Parathyroid adenoma (tissue), 2 donors: ENCODE measurements around the gene RAB10.
"Not testable (repeated sequence)": the region's sequence is repeated elsewhere in the genome, so short reads cannot be mapped to it uniquely, and the experiment has no call there.

Experiments
- H2AFZ ChIP-seq: fragments of 300-600 bp; sonication (generic); one replicate; pipeline ENCODE4 v1.7.0; 2017; ENCODE audit warnings: antibody characterized with exemption, mild to moderate bottlenecking
- H3K27ac ChIP-seq: fragments of 300-600 bp; sonication (generic); one replicate; pipeline ENCODE4 v1.7.0; 2017
- H3K27me3 ChIP-seq: fragments of 300-600 bp; sonication (generic); one replicate; pipeline ENCODE4 v1.7.0; 2017; ENCODE audit warnings: low read length; ENCODE audit not compliant: control insufficient read depth, insufficient read depth
- H3K36me3 ChIP-seq: fragments of 300-600 bp; sonication (generic); one replicate; pipeline ENCODE4 v1.7.0; 2017; ENCODE audit warnings: low read length; ENCODE audit not compliant: control insufficient read depth, insufficient read depth
- H3K4me1 ChIP-seq: fragments of 300-600 bp; sonication (generic); one replicate; pipeline ENCODE4 v1.7.0; 2017; ENCODE audit warnings: control low read depth
- H3K4me2 ChIP-seq: fragments of 300-600 bp; sonication (generic); one replicate; pipeline ENCODE4 v1.7.0; 2017; ENCODE audit warnings: low read length
- H3K4me3 ChIP-seq: fragments of 300-600 bp; sonication (generic); one replicate; pipeline ENCODE4 v1.7.0; 2017; ENCODE audit warnings: low read depth, low read length
- H3K79me2 ChIP-seq: fragments of 300-600 bp; sonication (generic); one replicate; pipeline ENCODE4 v1.7.0; 2017; ENCODE audit warnings: control low read depth
- H3K9ac ChIP-seq: fragments of 300-600 bp; sonication (generic); one replicate; pipeline ENCODE4 v1.7.0; 2017; ENCODE audit warnings: mild to moderate bottlenecking
- H3K9me3 ChIP-seq: fragments of 300-600 bp; sonication (generic); one replicate; pipeline ENCODE4 v1.7.0; 2017; ENCODE audit warnings: low read length; ENCODE audit not compliant: control insufficient read depth
- TF ChIP-seq, protein P1 (sequence below): fragments of 300-600 bp; sonication (generic); IDR thresholded peaks from one replicate; pipeline ENCODE4 v1.7.0; 2017; ENCODE audit warnings: antibody characterized with exemption, mild to moderate bottlenecking
- donor health status: primary hyperparathyroidism.

Gene RAB10

DNA sequence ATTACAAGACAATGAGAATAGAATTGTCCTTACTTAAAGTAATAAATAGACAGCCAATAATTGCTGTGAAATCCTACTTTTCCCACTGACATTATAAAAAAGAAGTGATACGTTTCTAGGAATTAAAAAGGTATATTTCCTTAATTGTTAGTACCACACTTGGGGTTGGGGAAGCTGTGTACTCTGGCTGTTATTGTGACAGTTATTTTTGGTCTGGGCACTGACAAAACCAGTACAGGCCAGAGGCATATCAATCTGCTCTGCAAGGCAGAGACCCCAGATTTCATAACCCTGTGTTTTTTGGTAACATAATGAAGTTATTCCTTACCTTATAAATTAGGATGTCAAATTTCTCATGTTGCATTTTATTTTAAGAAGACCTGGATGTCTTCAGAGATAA, 66.5 kb downstream of the RAB10 start:
- no peak overlapping the region for H3K4me2 ChIP-seq
- TF ChIP-seq, protein P1, sequence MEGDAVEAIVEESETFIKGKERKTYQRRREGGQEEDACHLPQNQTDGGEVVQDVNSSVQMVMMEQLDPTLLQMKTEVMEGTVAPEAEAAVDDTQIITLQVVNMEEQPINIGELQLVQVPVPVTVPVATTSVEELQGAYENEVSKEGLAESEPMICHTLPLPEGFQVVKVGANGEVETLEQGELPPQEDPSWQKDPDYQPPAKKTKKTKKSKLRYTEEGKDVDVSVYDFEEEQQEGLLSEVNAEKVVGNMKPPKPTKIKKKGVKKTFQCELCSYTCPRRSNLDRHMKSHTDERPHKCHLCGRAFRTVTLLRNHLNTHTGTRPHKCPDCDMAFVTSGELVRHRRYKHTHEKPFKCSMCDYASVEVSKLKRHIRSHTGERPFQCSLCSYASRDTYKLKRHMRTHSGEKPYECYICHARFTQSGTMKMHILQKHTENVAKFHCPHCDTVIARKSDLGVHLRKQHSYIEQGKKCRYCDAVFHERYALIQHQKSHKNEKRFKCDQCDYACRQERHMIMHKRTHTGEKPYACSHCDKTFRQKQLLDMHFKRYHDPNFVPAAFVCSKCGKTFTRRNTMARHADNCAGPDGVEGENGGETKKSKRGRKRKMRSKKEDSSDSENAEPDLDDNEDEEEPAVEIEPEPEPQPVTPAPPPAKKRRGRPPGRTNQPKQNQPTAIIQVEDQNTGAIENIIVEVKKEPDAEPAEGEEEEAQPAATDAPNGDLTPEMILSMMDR: no peak
- no peaks in the 10 kb centered on the region for H3K9me3 ChIP-seq
- H2AFZ ChIP-seq: no peak overlapping the region
- no peaks in the 10 kb centered on the region for H3K36me3 ChIP-seq
- no peak overlapping the region for H3K9ac ChIP-seq
- H3K79me2 ChIP-seq: peaks cover 66% of the 10 kb centered on the region
- no peak overlapping the region for H3K4me3 ChIP-seq
- peaks cover 12% of the 10 kb centered on the region for H3K4me1 ChIP-seq
- no peaks in the 10 kb centered on the region for H3K27me3 ChIP-seq
- no peak overlapping the region for H3K27ac ChIP-seq

DNA sequence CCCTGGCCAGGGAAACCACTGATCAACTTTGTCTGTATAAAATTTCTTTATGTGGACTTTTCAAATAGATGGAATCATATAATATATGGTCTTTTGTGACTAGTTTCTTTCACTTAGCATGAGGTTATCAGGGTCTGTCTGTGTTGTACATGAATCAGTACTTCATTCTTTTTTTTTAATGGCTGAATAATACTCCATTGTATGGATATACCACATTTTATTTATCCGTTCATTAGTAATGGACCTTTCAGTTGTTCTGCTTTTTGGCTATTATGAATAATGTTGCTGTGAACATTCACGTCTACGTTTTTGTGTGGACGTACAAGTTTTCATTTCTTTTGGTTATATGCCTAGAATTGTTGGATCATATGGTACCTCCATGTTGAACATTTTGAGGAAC, 69.9 kb downstream of the RAB10 start:
- Histone ChIP-seq H3K9me3 (no peaks in the 10 kb centered on the region), H3K9ac (no peak overlapping the region), H3K4me3 (no peak overlapping the region), H3K27ac (no peak overlapping the region), H3K27me3 (no peaks in the 10 kb centered on the region), H3K4me1 (peaks cover 7% of the 10 kb centered on the region), H3K79me2 (peaks cover 67% of the 10 kb centered on the region), H2AFZ (no peak overlapping the region), H3K36me3 (no peaks in the 10 kb centered on the region), H3K4me2 (no peak overlapping the region)
- TF ChIP-seq, protein P1: no peak

DNA sequence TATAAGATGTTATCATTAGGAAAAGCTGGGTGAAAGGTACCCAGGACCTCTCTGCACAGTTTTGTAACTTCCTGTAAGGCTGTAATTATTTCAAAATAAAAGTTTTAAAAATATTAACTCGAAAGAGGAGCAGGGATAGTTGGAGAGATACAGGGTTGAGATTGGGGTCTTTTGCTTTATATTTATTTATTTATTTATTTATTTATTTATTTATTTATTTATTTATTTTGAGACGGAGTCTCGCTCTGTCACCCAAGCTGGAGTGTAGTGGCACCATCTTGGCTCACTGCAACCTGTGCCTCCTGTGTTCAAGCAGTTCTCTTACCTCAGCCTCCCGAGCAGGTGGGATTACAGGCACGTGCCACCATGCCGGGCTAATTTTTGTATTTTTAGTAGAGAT, 74.8 kb downstream of the RAB10 start:
- not testable (repeated sequence) for H3K4me1 ChIP-seq, H3K9me3 ChIP-seq, H3K4me2 ChIP-seq, H3K36me3 ChIP-seq, H3K27me3 ChIP-seq, H2AFZ ChIP-seq, H3K4me3 ChIP-seq, H3K27ac ChIP-seq, H3K9ac ChIP-seq
- H3K79me2 ChIP-seq: peaks cover 62% of the 10 kb centered on the region

DNA sequence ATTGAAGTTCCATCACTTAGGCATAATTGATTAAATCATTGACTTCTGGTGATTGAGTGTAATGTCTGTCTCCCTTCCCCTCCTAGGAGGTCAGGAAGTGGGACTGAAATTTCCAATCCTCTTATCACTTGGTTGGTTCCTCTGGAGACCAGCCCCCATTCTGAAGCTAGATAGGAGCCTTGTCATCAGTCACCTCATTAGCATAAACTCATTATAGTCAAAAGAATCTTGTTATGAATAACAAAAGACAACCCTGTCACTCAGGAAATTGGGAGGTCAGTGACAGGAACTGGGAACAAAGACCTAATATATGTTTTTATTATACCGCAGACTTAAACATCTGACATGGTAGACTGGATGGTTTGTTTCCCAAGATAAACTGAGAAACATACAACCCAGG, 78.3 kb downstream of the RAB10 start:
- Histone ChIP-seq H3K36me3 (no peaks in the 10 kb centered on the region), H3K27me3 (no peaks in the 10 kb centered on the region)

DNA sequence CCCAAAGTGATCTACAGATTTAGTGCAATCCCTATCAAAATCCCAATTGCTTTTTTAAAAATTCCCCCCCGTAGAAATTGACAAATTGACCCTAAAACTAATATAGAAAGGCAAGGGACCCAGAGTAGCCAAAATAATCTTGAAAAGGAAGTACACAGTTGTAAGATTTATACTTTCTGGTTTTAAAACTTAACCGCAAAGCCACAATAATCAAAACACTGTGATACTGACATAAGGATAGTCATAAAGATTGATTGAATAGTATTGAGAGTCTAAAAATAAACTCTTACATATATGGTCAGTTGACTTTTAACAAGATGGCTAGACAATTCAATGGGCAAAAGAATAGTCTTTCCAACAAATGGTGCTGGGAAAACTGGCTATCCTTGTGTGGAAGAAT, 80.3 kb downstream of the RAB10 start:
- Histone ChIP-seq H3K4me1 (no peaks in the 10 kb centered on the region), H2AFZ (no peak overlapping the region), H3K27ac (no peak overlapping the region), H3K4me2 (no peak overlapping the region), H3K27me3 (no peaks in the 10 kb centered on the region), H3K4me3 (no peak overlapping the region), H3K9ac (no peak overlapping the region), H3K79me2 (peaks cover 42% of the 10 kb centered on the region), H3K36me3 (no peaks in the 10 kb centered on the region), H3K9me3 (no peaks in the 10 kb centered on the region)
- TF ChIP-seq, protein P1: no peak

More for the DNA sequence above, 78.3 kb downstream of the RAB10 start:
- Histone ChIP-seq H3K27ac (no peak overlapping the region), H3K4me2 (no peak overlapping the region), H3K79me2 (peaks cover 50% of the 10 kb centered on the region), H3K4me1 (peaks cover 3% of the 10 kb centered on the region), H3K9me3 (no peaks in the 10 kb centered on the region), H3K4me3 (no peak overlapping the region), H2AFZ (no peak overlapping the region), H3K9ac (no peak overlapping the region)
- TF ChIP-seq, protein P1: no peak
